Endothelial cell of umbilical vein (primary cell): ENCODE measurements around the gene PAFAH2. TPM values are rescaled to one million over a fixed set of nuclear protein-coding genes. Genes with fewer than 3 reads are reported as not detected.

ENCODE experiments used
- BruUV-seq: library from RNA; stranded (reverse); fragments of 400-500 nt; replicated peaks from 2 replicates; lab custom pipeline; 2021; lab: Mats Ljungman, UMichigan
- CTCF ChIA-PET: fragments of 300-600, 350-600 bp; sonication (Branson Sonifier 250); formaldehyde crosslinking; loops from one replicate; lab custom pipeline; 2021; ENCODE audit warnings: antibody characterized with exemption, inconsistent platforms; lab: Charles Lee
- POLR2A ChIA-PET: fragments of 300-600, 350-600 bp; sonication (Branson Sonifier 250); formaldehyde crosslinking; loops from one replicate; lab custom pipeline; 2021; ENCODE audit warnings: antibody characterized with exemption, inconsistent platforms; lab: Charles Lee
- DNase-seq: peaks from one replicate; pipeline ENCODE4 v3.0.0-alpha.2; 2011; ENCODE audit warnings: low read depth, low spot score
- FAIRE-seq: peaks from 2 replicates; lab custom pipeline; 2011; peaks lifted over from hg19 to GRCh38; lab: Jason Lieb, UNC
- H2AFZ ChIP-seq: 2 replicates; pipeline ENCODE4 v1.6.0; 2012; ENCODE audit warnings: low read depth, low read length, control low read depth, inconsistent platforms
- H3K27ac ChIP-seq: 2 replicates; pipeline ENCODE4 v1.5.1; 2011; ENCODE audit warnings: low read depth, mild to moderate bottlenecking, control low read depth, low read length, moderate library complexity; ENCODE audit not compliant: insufficient read depth
- H3K27me3 ChIP-seq, 2 experiments: 2 replicates each; pipeline versions ENCODE4 v1.6.0 to v1.6.1; 2011; ENCODE audit warnings: low read length in 2 of 2, mixed read lengths in 1 of 2; ENCODE audit not compliant: control insufficient read depth in 2 of 2, insufficient read depth in 2 of 2
- H3K36me3 ChIP-seq, 2 experiments: 2 replicates in 1 of 2; 3 replicates in 1 of 2; pipeline ENCODE4 v1.5.1; 2011; ENCODE audit warnings: low read length in 2 of 2, mild to moderate bottlenecking in 1 of 2, moderate library complexity in 1 of 2; ENCODE audit not compliant: control insufficient read depth in 2 of 2, insufficient read depth in 2 of 2; ENCODE audit errors: extremely low read depth in 1 of 2
- H3K4me1 ChIP-seq: 3 replicates; pipeline ENCODE4 v1.5.1; 2011; ENCODE audit warnings: mild to moderate bottlenecking, low read length; ENCODE audit not compliant: control insufficient read depth, insufficient read depth; ENCODE audit errors: extremely low read depth
- H3K4me2 ChIP-seq: 2 replicates; pipeline ENCODE4 v1.6.1; 2011; ENCODE audit warnings: low read length, control low read depth, mixed read lengths; ENCODE audit not compliant: insufficient read depth
- H3K4me3 ChIP-seq, 3 experiments: fragments of 200-600 bp in 1 of 3; sonication (generic), shearing (Covaris generic) in 1 of 3; replicated peaks in 1 of 3; 2 replicates each; pipeline ENCODE4 v1.5.1; 2011 to 2016; ENCODE audit warnings: control low read depth in 3 of 3, low read length in 3 of 3, mild to moderate bottlenecking in 2 of 3, inconsistent platforms in 1 of 3, low read depth in 1 of 3, moderate library complexity in 1 of 3; ENCODE audit not compliant: insufficient read depth in 1 of 3
- H3K79me2 ChIP-seq: 2 replicates; pipeline ENCODE4 v1.6.0; 2012; ENCODE audit warnings: low read length, inconsistent platforms; ENCODE audit not compliant: control insufficient read depth, insufficient read depth
- H3K9ac ChIP-seq: replicated peaks from 2 replicates; pipeline ENCODE3; 2011; ENCODE audit warnings: low read length, control low read depth; ENCODE audit not compliant: insufficient read depth; ENCODE audit errors: extremely low read depth
- H3K9me1 ChIP-seq: replicated peaks from 3 replicates; pipeline ENCODE4 v1.6.0; 2011; ENCODE audit warnings: mild to moderate bottlenecking, low read length; ENCODE audit not compliant: control insufficient read depth, insufficient read depth; ENCODE audit errors: extremely low read depth
- H3K9me3 ChIP-seq: replicated peaks from 2 replicates; pipeline ENCODE4 v1.5.1; 2012; ENCODE audit warnings: low read length, inconsistent platforms; ENCODE audit not compliant: control insufficient read depth, insufficient read depth
- H4K20me1 ChIP-seq: replicated peaks from 2 replicates; pipeline ENCODE3; 2011; ENCODE audit warnings: mild to moderate bottlenecking, low read length; ENCODE audit not compliant: control insufficient read depth, insufficient read depth; ENCODE audit errors: extremely low read depth
- EZH2 ChIP-seq: IDR thresholded peaks from 2 replicates; pipeline ENCODE4 v1.6.1; 2012; ENCODE audit warnings: borderline replicate concordance, low read depth, mild to moderate bottlenecking, moderate library complexity, low read length, inconsistent platforms; ENCODE audit not compliant: severe bottlenecking
- FOS ChIP-seq: IDR thresholded peaks from 2 replicates; pipeline ENCODE4 v1.6.1; 2011; ENCODE audit warnings: mild to moderate bottlenecking, low read length, moderate library complexity, borderline replicate concordance; ENCODE audit not compliant: insufficient read depth
- GATA2 ChIP-seq: IDR thresholded peaks from 2 replicates; pipeline ENCODE4 v1.7.0; 2011; ENCODE audit warnings: low read depth, mild to moderate bottlenecking, moderate library complexity, mixed read lengths, low read length; ENCODE audit not compliant: insufficient read length, insufficient read depth
- JUN ChIP-seq: IDR thresholded peaks from 2 replicates; pipeline ENCODE4 v1.6.1; 2011; ENCODE audit warnings: borderline replicate concordance, low read depth; ENCODE audit not compliant: insufficient read length, insufficient read depth
- MYC ChIP-seq: IDR thresholded peaks from one replicate; pipeline ENCODE4 v1.6.1; 2011; ENCODE audit warnings: mild to moderate bottlenecking, low read depth, low read length
- POLR2A ChIP-seq: IDR thresholded peaks from 2 replicates; pipeline ENCODE4 v1.6.1; 2012; ENCODE audit warnings: low read depth, mild to moderate bottlenecking, control low read depth, low read length
- POLR2AphosphoS5 ChIP-seq: IDR thresholded peaks from 2 replicates; pipeline ENCODE4 v1.6.1; 2012; ENCODE audit warnings: low read depth, mild to moderate bottlenecking, control low read depth, low read length, moderate library complexity; ENCODE audit not compliant: insufficient read depth
- dilution Hi-C: fragments of 300-500 bp; cut with MboI; formaldehyde crosslinking; loops from one replicate; pipeline ENCODE4 v1.15.0; 2019; ENCODE audit warnings: low sequenced_read_pairs; ENCODE audit not compliant: extremely low pct_ligation_motif_present
- intact Hi-C: fragments of 100-400 bp; cut with micrococcal nuclease; formaldehyde crosslinking; loops from one replicate; pipeline ENCODE4 v1.10.0; 2022
- polyA plus RNA-seq, 4 experiments: library from polyadenylated mRNA; depleted of rRNA in 3 of 4; stranded (reverse) in 3 of 4; unstranded in 1 of 4; fragments of >200 nt; gene quantifications; 2 replicates each; pipeline versions ENCODE4 v1.2.1 to v1.2.3, GENCODE V29; 2011 to 2012; ENCODE audit warnings: missing spikeins in 1 of 4
- total RNA-seq: library from RNA; stranded (reverse); gene quantifications from 2 replicates; pipeline ENCODE4 v1.2.3, GENCODE V29; 2021
- TF ChIP-seq, protein P1 (sequence below): IDR thresholded peaks from 2 replicates; pipeline ENCODE4 v1.6.1; 2011; ENCODE audit not compliant: insufficient read depth, insufficient read length
- TF ChIP-seq, protein P2 (sequence below), 2 donors: IDR thresholded peaks; 1 replicate in 1 of 2; 2 replicates in 1 of 2; pipeline ENCODE4 v1.5.1; 2011; ENCODE audit warnings: low read length in 2 of 2, mild to moderate bottlenecking in 2 of 2, moderate library complexity in 2 of 2, control low read depth in 1 of 2, inconsistent platforms in 1 of 2, low read depth in 1 of 2; ENCODE audit not compliant: insufficient read depth in 1 of 2; ENCODE audit errors: extremely low read depth in 1 of 2

The PAFAH2 gene
- total and polyA plus RNA-seq, 2 donors (not counting 3 experiments of a cell fraction or from before 2014, with no cell fraction given), result 6.0 to 6.9 TPM

DNA sequence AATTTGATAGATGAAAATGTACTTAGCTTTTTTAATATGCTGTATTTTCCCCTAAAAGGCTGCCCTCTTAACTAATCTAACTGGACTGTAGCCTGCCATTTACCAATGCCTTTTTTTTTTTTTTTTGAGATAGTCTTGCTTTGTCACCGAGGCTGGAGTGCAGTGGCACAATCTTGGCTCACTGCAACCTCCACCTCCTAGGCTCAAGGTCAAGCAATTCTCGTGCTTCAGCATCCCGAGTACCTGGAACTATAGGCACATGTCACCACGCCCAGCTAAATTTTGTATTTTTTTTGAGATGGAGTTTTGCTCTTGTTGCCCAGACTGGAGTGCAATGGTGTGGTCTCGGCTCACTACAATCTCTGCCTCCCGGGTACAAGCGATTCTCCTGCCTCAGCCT, 18.7 kb downstream of the PAFAH2 start:
- no peak overlapping the region for H3K9ac ChIP-seq
- FAIRE-seq (no peak), DNase-seq (no peak)
- H3K36me3 ChIP-seq, result peaks cover 0 to 6% of the 10 kb centered on the region in 2 experiments
- TF ChIP-seq, protein P1, sequence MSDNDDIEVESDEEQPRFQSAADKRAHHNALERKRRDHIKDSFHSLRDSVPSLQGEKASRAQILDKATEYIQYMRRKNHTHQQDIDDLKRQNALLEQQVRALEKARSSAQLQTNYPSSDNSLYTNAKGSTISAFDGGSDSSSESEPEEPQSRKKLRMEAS, result no peak
- TF ChIP-seq MYC, result no peak
- no peak for TF ChIP-seq FOS
- no peak for TF ChIP-seq GATA2
- TF ChIP-seq EZH2, result no peak
- TF ChIP-seq POLR2A, result no peak
- TF ChIP-seq, protein P2, sequence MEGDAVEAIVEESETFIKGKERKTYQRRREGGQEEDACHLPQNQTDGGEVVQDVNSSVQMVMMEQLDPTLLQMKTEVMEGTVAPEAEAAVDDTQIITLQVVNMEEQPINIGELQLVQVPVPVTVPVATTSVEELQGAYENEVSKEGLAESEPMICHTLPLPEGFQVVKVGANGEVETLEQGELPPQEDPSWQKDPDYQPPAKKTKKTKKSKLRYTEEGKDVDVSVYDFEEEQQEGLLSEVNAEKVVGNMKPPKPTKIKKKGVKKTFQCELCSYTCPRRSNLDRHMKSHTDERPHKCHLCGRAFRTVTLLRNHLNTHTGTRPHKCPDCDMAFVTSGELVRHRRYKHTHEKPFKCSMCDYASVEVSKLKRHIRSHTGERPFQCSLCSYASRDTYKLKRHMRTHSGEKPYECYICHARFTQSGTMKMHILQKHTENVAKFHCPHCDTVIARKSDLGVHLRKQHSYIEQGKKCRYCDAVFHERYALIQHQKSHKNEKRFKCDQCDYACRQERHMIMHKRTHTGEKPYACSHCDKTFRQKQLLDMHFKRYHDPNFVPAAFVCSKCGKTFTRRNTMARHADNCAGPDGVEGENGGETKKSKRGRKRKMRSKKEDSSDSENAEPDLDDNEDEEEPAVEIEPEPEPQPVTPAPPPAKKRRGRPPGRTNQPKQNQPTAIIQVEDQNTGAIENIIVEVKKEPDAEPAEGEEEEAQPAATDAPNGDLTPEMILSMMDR (IDR thresholded peaks at IDR 0.05; ENCODE audit: extremely low read depth in 1 of 2, insufficient read depth in 1 of 2, low read depth in 1 of 2, low read length in 2 of 2), result no peak
- no peak for TF ChIP-seq POLR2AphosphoS5
- no peak for TF ChIP-seq JUN
- H3K4me3 ChIP-seq, result no peak overlapping the region
- H4K20me1 ChIP-seq, result no peaks in the 10 kb centered on the region
- H3K4me1 ChIP-seq, result no peaks in the 10 kb centered on the region
- no peak overlapping the region for H3K27ac ChIP-seq
- no peaks in the 10 kb centered on the region for H3K9me3 ChIP-seq
- H3K27me3 ChIP-seq, result no peaks in the 10 kb centered on the region
- no peaks in the 10 kb centered on the region for H3K79me2 ChIP-seq
- dilution Hi-C loops (loop anchor here (25.0 kb wide), 1 partner anchor 92 kb away; the partner anchor contains the start of gene PAQR7), intact Hi-C loops (no loop called here)
- ChIA-PET POLR2A (no interaction called here), CTCF (no interaction called here)
- no TSS peak for BruUV-seq
- H2AFZ ChIP-seq, result no peak overlapping the region
- H3K4me2 ChIP-seq, result no peak overlapping the region
- H3K9me1 ChIP-seq, result no peaks in the 10 kb centered on the region
